Astrocyte (in vitro differentiated cells and primary cell): ENCODE measurements around the gene FAM219A. TPM values are rescaled to one million over a fixed set of nuclear protein-coding genes. Genes with fewer than 3 reads are reported as not detected.

Source experiments
- DNase-seq: peaks from one replicate; pipeline ENCODE4 v3.0.0-alpha.2; 2010; ENCODE audit warnings: low read depth
- FAIRE-seq: peaks from 2 replicates; lab custom pipeline; 2011; peaks lifted over from hg19 to GRCh38; lab: Jason Lieb, UNC
- H2AFZ ChIP-seq: 2 replicates; pipeline ENCODE4 v1.6.0; 2012; ENCODE audit warnings: low read depth, low read length, inconsistent platforms
- H3K27ac ChIP-seq: 2 replicates; pipeline ENCODE4 v1.5.1; 2011; ENCODE audit warnings: low read depth, low read length, inconsistent platforms
- H3K27me3 ChIP-seq: 2 replicates; pipeline ENCODE4 v1.6.0; 2011; ENCODE audit warnings: low read length, inconsistent platforms; ENCODE audit not compliant: insufficient read depth
- H3K36me3 ChIP-seq: 2 replicates; pipeline ENCODE4 v1.5.1; 2011; ENCODE audit warnings: low read length, inconsistent platforms; ENCODE audit not compliant: insufficient read depth
- H3K4me1 ChIP-seq: 2 replicates; pipeline ENCODE4 v1.5.1; 2011; ENCODE audit warnings: low read length, inconsistent platforms; ENCODE audit not compliant: insufficient read depth
- H3K4me2 ChIP-seq: 2 replicates; pipeline ENCODE4 v1.6.0; 2012; ENCODE audit warnings: low read length, inconsistent platforms
- H3K4me3 ChIP-seq: 2 replicates; pipeline ENCODE4 v1.5.1; 2011; ENCODE audit warnings: low read depth, mild to moderate bottlenecking, low read length, inconsistent platforms; ENCODE audit not compliant: insufficient read depth
- H3K79me2 ChIP-seq: 2 replicates; pipeline ENCODE4 v1.6.0; 2012; ENCODE audit warnings: mild to moderate bottlenecking, low read length, inconsistent platforms; ENCODE audit not compliant: insufficient read depth
- H3K9ac ChIP-seq: 2 replicates; pipeline ENCODE4 v1.6.0; 2012; ENCODE audit warnings: mild to moderate bottlenecking, low read length, inconsistent platforms
- H3K9me3 ChIP-seq: 2 replicates; pipeline ENCODE4 v1.5.1; 2012; ENCODE audit warnings: low read depth, mild to moderate bottlenecking, low read length, inconsistent platforms; ENCODE audit not compliant: insufficient read depth
- H4K20me1 ChIP-seq: 2 replicates; pipeline ENCODE4 v1.6.0; 2012; ENCODE audit warnings: low read length, inconsistent platforms; ENCODE audit not compliant: insufficient read depth
- H3K27ac Mint-ChIP-seq: one replicate; pipeline ENCODE4 v1.8.0; 2021; ENCODE audit warnings: mild to moderate bottlenecking, mixed read lengths; ENCODE audit not compliant: unreplicated experiment
- H3K27me3 Mint-ChIP-seq: one replicate; pipeline ENCODE4 v1.8.0; 2021; ENCODE audit warnings: low read depth, mixed read lengths; ENCODE audit not compliant: unreplicated experiment
- H3K36me3 Mint-ChIP-seq: one replicate; pipeline ENCODE4 v1.8.0; 2021; ENCODE audit warnings: low read depth, mixed read lengths; ENCODE audit not compliant: unreplicated experiment
- H3K4me1 Mint-ChIP-seq: one replicate; pipeline ENCODE4 v1.8.0; 2021; ENCODE audit warnings: low read depth, mixed read lengths; ENCODE audit not compliant: unreplicated experiment
- H3K4me3 Mint-ChIP-seq: one replicate; pipeline ENCODE4 v1.8.0; 2021; ENCODE audit warnings: mild to moderate bottlenecking, moderate library complexity, mixed read lengths; ENCODE audit not compliant: unreplicated experiment
- H3K9me3 Mint-ChIP-seq: one replicate; pipeline ENCODE4 v1.8.0; 2021; ENCODE audit warnings: mild to moderate bottlenecking, mixed read lengths; ENCODE audit not compliant: unreplicated experiment
- CTCF ChIP-seq: IDR thresholded peaks from 2 replicates; pipeline ENCODE4 v1.5.1; 2011; ENCODE audit warnings: low read depth, mild to moderate bottlenecking, inconsistent platforms, low read length, moderate library complexity; ENCODE audit not compliant: insufficient read depth
- EZH2 ChIP-seq: IDR thresholded peaks from 2 replicates; pipeline ENCODE4 v1.6.1; 2012; ENCODE audit warnings: mild to moderate bottlenecking, low read length, inconsistent platforms; ENCODE audit not compliant: insufficient read depth
- total RNA-seq: library from RNA; stranded (reverse); gene quantifications from 2 replicates; pipeline ENCODE4 v1.2.1, GENCODE V29; 2021

FAM219A gene
- total RNA-seq, 1 donor from 2014 or later = 63.5 TPM

GRCh38 chr9:34396276-34397214, 61.8 kb downstream of the FAM219A start:
- no peak overlapping the region for H3K4me3 ChIP-seq
- peaks cover 3% of the 10 kb centered on the region for H4K20me1 ChIP-seq
- no peak overlapping the region for H3K9ac ChIP-seq
- no peak overlapping the region for H3K27ac ChIP-seq
- Mint-ChIP-seq H3K4me3 (no peak overlapping the region), H3K27me3 (no peaks in the 10 kb centered on the region), H3K4me1 (peaks cover 2% of the 10 kb centered on the region), H3K36me3 (peaks cover 14% of the 10 kb centered on the region), H3K9me3 (no peaks in the 10 kb centered on the region), H3K27ac (no peak overlapping the region)
- H3K9me3 ChIP-seq = no peaks in the 10 kb centered on the region
- no peak for TF ChIP-seq EZH2
- TF ChIP-seq CTCF = no peak
- H3K4me1 ChIP-seq = no peaks in the 10 kb centered on the region
- no peaks in the 10 kb centered on the region for H3K79me2 ChIP-seq
- FAIRE-seq (no peak), DNase-seq (no peak)
- H3K36me3 ChIP-seq = no peaks in the 10 kb centered on the region
- H3K4me2 ChIP-seq = no peak overlapping the region
- no peaks in the 10 kb centered on the region for H3K27me3 ChIP-seq
- H2AFZ ChIP-seq = no peak overlapping the region

- Histone ChIP-seq H3K27me3 (peaks cover 2% of the 10 kb centered on the region), H3K4me3 (no peak overlapping the region), H3K27ac (no peak overlapping the region), H3K9me3 (no peaks in the 10 kb centered on the region), H4K20me1 (no peaks in the 10 kb centered on the region), H3K4me2 (no peak overlapping the region), H3K9ac (no peak overlapping the region), H2AFZ (no peak overlapping the region), H3K4me1 (no peaks in the 10 kb centered on the region), H3K36me3 (no peaks in the 10 kb centered on the region), H3K79me2 (no peaks in the 10 kb centered on the region)
- no peaks in the 10 kb centered on the region for H3K9me3 Mint-ChIP-seq
- H3K27ac Mint-ChIP-seq = no peak overlapping the region
- peaks cover 2% of the 10 kb centered on the region for H3K27me3 Mint-ChIP-seq
- no peak for DNase-seq
- FAIRE-seq = no peak
- TF ChIP-seq CTCF = no peak
- TF ChIP-seq EZH2 = no peak
- no peak overlapping the region for H3K4me3 Mint-ChIP-seq
- H3K4me1 Mint-ChIP-seq = no peaks in the 10 kb centered on the region
- no peaks in the 10 kb centered on the region for H3K36me3 Mint-ChIP-seq
Measured at GRCh38 chr9:34392511-34392910, 65.9 kb downstream of the FAM219A start.

GRCh38 chr9:34387239-34387638, 71.1 kb downstream of the FAM219A start:
- peaks cover 5% of the 10 kb centered on the region for H3K9me3 Mint-ChIP-seq
- no peaks in the 10 kb centered on the region for H3K4me1 Mint-ChIP-seq
- TF ChIP-seq CTCF = no peak
- no peak for TF ChIP-seq EZH2
- no peak overlapping the region for H3K27ac ChIP-seq
- H3K4me3 ChIP-seq = no peak overlapping the region
- FAIRE-seq (no peak), DNase-seq (no peak)
- H3K4me3 Mint-ChIP-seq = no peak overlapping the region
- H3K9ac ChIP-seq = no peak overlapping the region
- H3K9me3 ChIP-seq = no peaks in the 10 kb centered on the region
- peaks cover 16% of the 10 kb centered on the region for H3K36me3 Mint-ChIP-seq
- H4K20me1 ChIP-seq = no peaks in the 10 kb centered on the region
- H3K4me2 ChIP-seq = no peak overlapping the region
- H2AFZ ChIP-seq = no peak overlapping the region
- H3K27me3 Mint-ChIP-seq = peaks cover 35% of the 10 kb centered on the region
- no peaks in the 10 kb centered on the region for H3K4me1 ChIP-seq
- H3K36me3 ChIP-seq = no peaks in the 10 kb centered on the region
- no peaks in the 10 kb centered on the region for H3K79me2 ChIP-seq
- H3K27me3 ChIP-seq = peaks cover 4% of the 10 kb centered on the region
- H3K27ac Mint-ChIP-seq = no peak overlapping the region
